ES-I3 (cell line): ENCODE data around the gene MYBPC2.

Experiments used
- H3K36me3 ChIP-seq: 2 replicates; pipeline ENCODE4 v1.6.1; 2013; ENCODE audit warnings: mild to moderate bottlenecking, low read length, control low read depth, moderate library complexity; ENCODE audit not compliant: insufficient read depth
- H3K4me1 ChIP-seq: 2 replicates; pipeline ENCODE4 v1.6.1; 2013; ENCODE audit warnings: mild to moderate bottlenecking, control low read depth, low read length; ENCODE audit not compliant: insufficient read depth
- H3K9ac ChIP-seq: 2 replicates; pipeline ENCODE4 v1.6.1; 2013; ENCODE audit warnings: low read depth, mild to moderate bottlenecking, low read length, moderate library complexity
- H3K9me3 ChIP-seq: 2 replicates; pipeline ENCODE4 v1.6.1; 2013; ENCODE audit warnings: mild to moderate bottlenecking, low read length, moderate library complexity; ENCODE audit not compliant: control insufficient read depth, insufficient read depth

MYBPC2 gene

DNA sequence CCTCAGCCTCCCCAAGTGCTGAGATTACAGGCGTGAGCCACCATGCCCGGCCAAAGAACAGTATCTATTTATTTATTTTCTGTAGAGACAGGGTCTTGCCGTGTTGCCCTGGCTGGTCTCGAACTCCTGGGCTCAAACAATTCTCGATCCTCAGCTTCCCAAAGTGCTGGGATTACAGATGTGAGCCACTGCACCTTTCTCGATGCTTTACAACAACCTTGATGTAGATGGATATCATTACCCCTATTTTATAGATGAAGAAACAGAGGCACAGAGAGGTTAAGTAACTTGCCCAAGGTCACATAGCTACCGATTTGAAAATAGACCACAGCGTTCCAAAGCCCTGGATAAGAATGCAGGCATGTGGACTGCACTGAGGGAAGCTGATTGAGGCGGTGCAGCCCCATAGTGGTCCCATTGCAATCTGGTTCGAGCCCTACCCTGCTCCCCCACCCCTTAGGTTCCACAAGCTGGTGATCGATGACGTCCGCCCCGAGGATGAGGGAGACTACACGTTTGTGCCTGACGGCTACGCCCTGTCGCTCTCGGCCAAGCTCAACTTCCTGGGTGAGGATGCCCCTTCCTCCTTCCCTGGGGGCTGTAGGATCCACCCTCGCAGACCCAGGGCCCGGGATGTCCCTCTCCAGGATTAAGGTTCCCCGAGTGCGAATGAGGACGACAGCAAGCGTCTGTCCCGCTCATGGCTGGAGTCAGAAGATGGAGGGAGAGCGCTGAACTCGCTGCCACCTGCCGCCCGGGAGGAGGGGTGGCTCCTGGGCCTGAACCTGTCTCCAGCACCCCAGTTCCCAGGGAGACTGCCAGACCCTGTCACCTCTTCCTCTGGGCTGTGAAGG, 17.9 kb downstream of the MYBPC2 start:
- no peak overlapping the region; the same call in 1 of the 2 replicates for H3K9ac ChIP-seq
- H3K36me3 ChIP-seq, result no peaks in the 10 kb centered on the region
- H3K9me3 ChIP-seq, result no peaks in the 10 kb centered on the region
- H3K4me1 ChIP-seq, result no peaks in the 10 kb centered on the region

DNA sequence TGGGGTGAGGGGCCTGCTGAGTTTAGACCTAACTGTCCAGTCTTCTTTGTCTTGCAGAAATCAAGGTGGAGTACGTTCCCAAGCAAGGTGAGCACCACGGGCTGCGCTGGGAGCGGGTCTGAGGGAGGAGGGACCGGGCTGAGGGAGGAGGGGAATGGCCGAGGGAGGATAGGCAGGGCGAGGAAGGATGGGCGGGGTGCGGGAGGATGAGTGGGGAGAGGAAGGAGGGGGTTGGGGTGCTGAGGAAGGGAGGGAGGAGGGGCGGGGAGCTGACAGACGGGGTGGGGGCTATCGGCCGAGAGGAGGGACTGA, 18.5 kb downstream of the MYBPC2 start:
- Histone ChIP-seq H3K9me3 (no peaks in the 10 kb centered on the region), H3K4me1 (no peaks in the 10 kb centered on the region), H3K36me3 (no peaks in the 10 kb centered on the region), H3K9ac (no peak overlapping the region)

DNA sequence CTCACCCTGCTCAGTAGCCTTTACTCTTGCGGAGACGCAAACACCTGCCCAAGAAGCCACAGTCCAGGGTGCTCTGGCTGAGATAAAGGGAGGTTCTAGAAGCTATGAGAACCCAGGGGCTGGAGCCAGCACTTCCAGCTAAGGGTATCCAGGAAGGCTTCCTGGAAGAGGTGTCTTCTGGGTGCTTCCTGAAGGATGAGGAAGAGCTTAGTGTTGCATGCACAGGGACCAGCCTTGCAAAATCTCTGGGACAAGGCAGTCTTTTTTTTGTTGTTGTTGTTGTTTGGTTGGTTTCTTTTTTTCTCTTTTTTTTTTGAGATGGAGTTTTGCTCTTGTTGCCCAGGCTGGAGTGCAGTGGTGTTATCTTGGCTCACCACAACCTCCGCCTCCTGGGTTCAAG, 20.6 kb downstream of the MYBPC2 start:
- Histone ChIP-seq H3K4me1 (no peaks in the 10 kb centered on the region; the same call in 1 of the 2 replicates), H3K9me3 (no peaks in the 10 kb centered on the region), H3K36me3 (no peaks in the 10 kb centered on the region), H3K9ac (no peak overlapping the region)

DNA sequence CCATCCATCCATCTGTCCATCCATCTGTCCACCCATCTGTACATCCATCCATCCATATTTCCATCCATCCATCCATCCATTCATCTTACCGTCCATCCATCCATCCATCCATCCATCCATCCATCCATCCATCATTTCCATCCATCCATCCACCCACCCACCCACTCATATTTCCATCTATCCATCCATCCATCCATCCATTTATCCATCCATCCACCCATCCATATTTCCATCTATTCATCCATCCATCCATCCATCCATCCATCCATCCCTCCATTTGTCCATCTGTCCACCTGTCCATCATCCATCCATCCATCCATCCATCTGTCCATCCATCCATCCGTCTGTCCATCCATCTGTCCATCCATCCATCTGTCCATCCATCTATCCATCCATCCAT, 23.3 kb downstream of the MYBPC2 start:
- H3K9me3 ChIP-seq, result no peaks in the 10 kb centered on the region
- H3K9ac ChIP-seq, result no peak overlapping the region
- no peaks in the 10 kb centered on the region for H3K36me3 ChIP-seq
- no peaks in the 10 kb centered on the region; the same call in 1 of the 2 replicates for H3K4me1 ChIP-seq

DNA sequence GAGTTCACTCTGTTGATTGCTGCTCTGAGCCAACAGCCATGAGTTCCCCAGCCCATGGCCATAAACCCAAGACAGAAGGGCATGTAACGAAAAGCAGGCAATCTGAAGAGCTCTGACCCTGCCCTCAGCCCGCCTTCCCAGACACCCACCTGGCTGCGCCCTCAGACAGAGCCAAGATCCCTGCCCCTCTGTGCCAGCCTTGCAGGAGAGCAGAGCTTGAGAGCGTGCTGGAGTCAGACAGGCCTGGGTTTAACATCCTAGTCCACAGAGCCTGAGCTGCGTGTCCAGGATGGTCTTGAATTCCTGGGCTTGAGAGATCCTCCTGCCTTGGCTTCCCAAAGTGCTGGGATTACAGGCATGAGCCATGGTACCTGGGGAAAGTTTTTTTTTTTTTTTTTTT, 24.6 kb downstream of the MYBPC2 start:
- H3K4me1 ChIP-seq, result no peaks in the 10 kb centered on the region; the same call in 1 of the 2 replicates
- H3K9ac ChIP-seq, result no peak overlapping the region

DNA sequence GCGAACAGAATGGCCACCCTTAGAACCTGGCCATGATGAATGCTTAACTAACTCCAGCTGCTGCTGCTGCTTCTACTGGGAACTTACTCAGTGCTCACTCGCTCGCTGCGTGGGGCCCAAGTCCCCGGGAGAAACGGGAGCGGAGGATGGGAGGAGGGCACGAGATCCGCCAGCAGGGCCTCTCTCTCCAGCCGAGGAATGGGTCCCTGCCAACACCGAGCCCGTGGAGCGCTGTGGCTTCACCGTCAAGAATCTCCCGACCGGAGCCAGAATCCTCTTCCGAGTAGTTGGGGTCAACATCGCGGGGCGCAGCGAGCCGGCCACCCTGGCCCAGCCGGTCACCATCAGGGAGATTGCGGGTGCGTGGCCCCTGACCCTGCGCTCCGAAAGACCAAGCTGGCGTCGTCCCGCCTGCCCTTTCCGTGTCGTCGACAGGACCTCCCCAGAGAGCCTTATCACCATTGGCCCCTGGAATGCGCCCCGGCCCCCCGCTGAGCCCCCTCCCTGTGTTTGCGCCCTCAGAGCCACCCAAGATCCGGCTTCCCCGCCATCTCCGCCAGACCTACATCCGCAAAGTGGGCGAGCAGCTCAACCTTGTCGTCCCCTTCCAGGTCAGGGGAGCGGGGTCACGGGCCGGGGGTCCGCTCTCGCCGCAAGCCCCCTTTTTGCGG, 25.8 kb downstream of the MYBPC2 start:
- Histone ChIP-seq H3K36me3 (no peaks in the 10 kb centered on the region), H3K9ac (peak overlapping the region; percentile 33; the same call in 1 of the 2 replicates), H3K9me3 (no peaks in the 10 kb centered on the region), H3K4me1 (no peaks in the 10 kb centered on the region; the same call in 1 of the 2 replicates)

More for the DNA sequence above, 24.6 kb downstream of the MYBPC2 start:
- Histone ChIP-seq H3K9me3 (no peaks in the 10 kb centered on the region), H3K36me3 (no peaks in the 10 kb centered on the region)

DNA sequence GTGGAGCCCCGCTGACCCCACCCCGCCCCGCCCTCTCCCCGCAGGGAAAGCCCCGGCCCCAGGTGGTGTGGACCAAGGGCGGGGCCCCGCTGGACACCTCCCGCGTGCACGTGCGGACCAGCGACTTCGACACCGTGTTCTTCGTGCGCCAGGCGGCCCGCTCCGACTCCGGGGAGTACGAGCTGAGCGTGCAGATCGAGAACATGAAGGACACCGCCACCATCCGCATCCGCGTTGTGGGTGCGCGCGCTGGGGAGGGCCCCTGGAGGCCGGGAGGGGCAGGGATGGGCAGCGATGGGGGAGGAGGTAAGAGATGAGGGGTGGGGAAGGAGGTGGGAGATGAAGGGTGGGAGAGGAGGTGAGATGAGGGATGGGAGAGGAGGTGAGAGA, 26.4 kb downstream of the MYBPC2 start:
- Histone ChIP-seq H3K4me1 (no peaks in the 10 kb centered on the region; the same call in 1 of the 2 replicates), H3K9ac (peak overlapping the region; percentile 33; the same call in 1 of the 2 replicates), H3K9me3 (no peaks in the 10 kb centered on the region), H3K36me3 (no peaks in the 10 kb centered on the region)

DNA sequence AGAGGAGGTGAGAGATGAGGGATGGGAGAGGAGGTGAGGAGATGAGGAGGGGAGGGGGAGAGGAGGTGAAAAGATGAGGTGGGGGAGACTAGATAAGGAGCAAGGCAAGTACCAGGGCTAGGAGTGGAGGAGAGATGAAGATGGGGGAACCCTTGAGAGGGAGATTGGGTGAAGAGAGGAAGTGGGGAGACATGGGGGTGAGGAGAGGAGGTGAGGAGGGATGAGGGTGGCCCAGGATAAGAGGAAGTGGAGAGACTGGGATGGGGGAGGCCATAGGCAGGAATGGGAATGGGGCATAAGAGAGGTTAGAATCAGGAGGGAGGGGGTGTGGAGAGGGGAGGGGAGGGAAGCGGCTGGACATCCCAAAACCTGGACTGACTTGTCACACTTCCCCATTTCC, 26.9 kb downstream of the MYBPC2 start:
- Histone ChIP-seq H3K36me3 (no peaks in the 10 kb centered on the region), H3K9me3 (no peaks in the 10 kb centered on the region), H3K9ac (no peak overlapping the region), H3K4me1 (no peaks in the 10 kb centered on the region; the same call in 1 of the 2 replicates)

DNA sequence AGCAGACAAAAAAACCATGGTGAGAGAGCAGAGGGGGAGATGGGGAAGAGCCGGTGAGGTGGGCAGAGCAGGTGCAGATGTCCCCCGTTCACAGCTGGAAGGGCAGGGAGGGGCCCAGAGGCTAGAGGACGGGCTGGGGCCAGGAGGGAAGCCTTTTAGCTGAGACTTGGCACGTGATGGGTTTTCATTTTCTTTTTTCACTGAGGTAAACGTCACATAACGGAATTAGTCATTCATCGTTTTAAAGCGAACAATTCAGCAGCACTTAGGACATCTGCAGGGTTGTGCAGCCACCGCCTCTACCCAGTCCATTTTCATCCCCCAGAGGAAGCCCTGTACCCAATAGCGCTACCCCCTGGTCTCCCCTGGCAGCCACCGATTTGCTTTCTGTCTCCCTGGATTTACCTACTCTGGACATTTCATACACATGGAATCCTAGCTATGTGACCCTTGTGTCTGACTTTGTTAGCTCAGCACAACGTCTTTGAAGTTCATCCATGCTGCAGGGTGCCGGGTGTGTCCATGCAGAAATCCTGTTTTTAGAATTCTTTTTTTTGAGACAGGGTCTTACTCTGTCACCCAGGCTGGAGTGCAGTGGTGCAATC, 27.6 kb downstream of the MYBPC2 start:
- H3K9me3 ChIP-seq, result no peaks in the 10 kb centered on the region
- H3K36me3 ChIP-seq, result no peaks in the 10 kb centered on the region
- H3K9ac ChIP-seq, result no peak overlapping the region
- H3K4me1 ChIP-seq, result no peaks in the 10 kb centered on the region; the same call in 1 of the 2 replicates

DNA sequence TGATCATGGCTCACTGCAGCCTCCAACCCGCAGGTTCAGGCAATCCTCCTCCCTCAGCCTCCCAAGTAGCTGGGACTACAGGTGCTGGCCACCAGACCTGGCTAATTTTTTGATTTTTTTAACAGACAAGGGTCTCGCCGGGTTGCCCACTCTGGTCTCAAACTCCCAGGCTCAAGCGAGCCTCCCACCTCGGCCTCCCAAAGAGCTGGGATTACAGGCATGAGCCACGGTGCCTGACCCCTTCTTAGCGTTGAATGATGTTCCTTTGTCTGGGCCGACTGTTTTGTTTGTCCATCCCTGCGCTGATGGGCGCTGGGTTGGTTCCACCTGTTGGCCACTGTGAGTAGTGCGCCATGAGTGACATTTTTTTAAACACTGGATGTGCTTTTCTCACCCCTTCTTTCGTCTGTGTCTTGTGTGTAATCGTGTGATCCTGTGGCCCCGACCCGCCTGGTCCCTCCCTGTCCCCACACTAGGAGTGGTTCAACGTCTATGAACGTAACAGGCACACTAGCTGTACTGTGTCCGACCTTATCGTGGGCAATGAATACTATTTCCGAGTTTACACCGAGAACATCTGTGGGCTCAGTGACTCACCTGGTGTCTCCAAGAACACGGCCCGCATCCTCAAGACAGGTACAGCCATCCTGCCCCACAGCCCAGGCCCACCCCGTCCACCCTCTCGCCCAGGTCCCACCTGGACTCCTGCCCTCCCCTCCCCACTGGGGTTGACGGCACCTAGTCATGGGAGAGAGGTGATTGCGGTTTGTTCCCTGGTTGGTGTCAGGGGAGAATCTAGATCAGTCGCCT, 28.6 kb downstream of the MYBPC2 start:
- H3K36me3 ChIP-seq, result no peaks in the 10 kb centered on the region
- peaks cover 4% of the 10 kb centered on the region; the same call in 1 of the 2 replicates for H3K4me1 ChIP-seq
- no peaks in the 10 kb centered on the region for H3K9me3 ChIP-seq
- H3K9ac ChIP-seq, result no peak overlapping the region; the same call in 1 of the 2 replicates

DNA sequence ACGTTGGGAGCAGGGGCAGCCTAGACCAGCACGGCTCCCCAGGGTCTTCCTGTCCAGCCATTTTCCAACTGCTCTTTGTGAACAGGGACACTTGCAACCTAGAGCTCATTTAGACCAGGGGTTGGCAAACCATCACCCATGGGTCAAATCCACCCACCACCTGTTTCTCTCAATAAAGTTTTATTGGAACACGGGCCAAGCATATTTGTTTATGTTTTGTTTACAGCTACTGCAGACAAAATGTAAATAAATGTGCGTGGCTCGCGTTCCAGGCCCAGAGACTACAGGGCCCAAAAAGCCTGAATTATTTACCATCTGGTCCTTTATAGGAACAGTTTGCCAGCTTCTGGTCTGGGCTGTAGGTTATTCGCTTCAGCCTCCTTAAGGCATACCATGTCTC, 30.3 kb downstream of the MYBPC2 start:
- H3K9ac ChIP-seq, result no peak overlapping the region
- H3K9me3 ChIP-seq, result no peaks in the 10 kb centered on the region
- no peaks in the 10 kb centered on the region for H3K36me3 ChIP-seq
- peaks cover 11% of the 10 kb centered on the region; the same call in 1 of the 2 replicates for H3K4me1 ChIP-seq

DNA sequence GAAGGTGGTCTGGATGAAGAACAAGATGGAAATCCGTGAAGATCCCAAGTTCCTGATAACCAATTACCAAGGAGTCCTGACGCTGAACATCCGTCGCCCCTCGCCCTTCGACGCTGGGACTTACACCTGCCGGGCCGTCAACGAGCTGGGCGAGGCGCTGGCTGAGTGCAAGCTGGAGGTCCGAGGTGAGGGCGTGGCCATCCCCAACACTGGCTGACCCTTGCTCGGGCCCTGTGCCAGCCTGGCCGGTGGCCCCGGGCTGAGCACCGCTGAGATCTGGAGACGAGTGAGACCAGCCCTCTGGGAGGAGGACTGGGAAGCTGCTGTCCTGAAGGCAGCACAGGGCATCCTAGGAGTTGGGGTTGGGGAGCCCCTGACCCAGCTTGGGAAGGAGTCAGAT, 31.7 kb downstream of the MYBPC2 start:
- Histone ChIP-seq H3K36me3 (no peaks in the 10 kb centered on the region), H3K9me3 (no peaks in the 10 kb centered on the region), H3K4me1 (peaks cover 11% of the 10 kb centered on the region; the same call in 1 of the 2 replicates), H3K9ac (no peak overlapping the region)

DNA sequence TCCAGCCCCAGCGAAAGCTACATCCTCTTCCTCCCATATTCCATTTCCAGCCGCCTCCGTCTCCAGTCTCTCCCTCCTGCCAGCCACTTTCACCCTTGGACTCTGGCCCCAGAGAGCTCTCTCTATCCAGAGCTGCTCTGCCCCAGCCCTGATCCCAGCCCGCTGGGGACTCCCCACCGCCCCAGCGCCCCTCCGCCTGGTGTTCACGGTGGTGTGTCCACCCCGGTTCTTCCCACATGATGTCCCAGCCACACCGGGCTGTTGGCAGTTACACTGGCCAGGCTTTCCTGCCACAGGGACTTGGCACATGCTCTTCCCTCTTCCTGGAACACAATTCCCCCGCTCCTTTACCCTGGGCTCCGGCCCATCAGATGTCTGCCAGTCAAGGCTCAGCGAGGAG, 32.3 kb downstream of the MYBPC2 start:
- Histone ChIP-seq H3K4me1 (peaks cover 11% of the 10 kb centered on the region; the same call in 1 of the 2 replicates), H3K9me3 (no peaks in the 10 kb centered on the region), H3K36me3 (no peaks in the 10 kb centered on the region), H3K9ac (no peak overlapping the region)
